Sciatic nerve (tissue), 2 donors: ENCODE measurements around the gene STAT2. TPM values are rescaled to one million over a fixed set of nuclear protein-coding genes. Genes with fewer than 3 reads are reported as not detected.
A peak's percentile ranks its signal among the peaks of the same experiment; 100 is the strongest.
"Not testable (repeated sequence)": the region's sequence is repeated elsewhere in the genome, so short reads cannot be mapped to it uniquely, and the experiment has no call there.

ENCODE experiments used
- ATAC-seq: fragments of 200-7000 bp; cut with Tn5 transposase; one replicate; pipeline ENCODE4 v1.9.1; 2020; ENCODE audit warnings: mild to moderate bottlenecking, moderate library complexity
- DNase-seq: peaks from one replicate; pipeline ENCODE4 v3.0.0-alpha.2; 2020; ENCODE audit warnings: low spot score
- intact Hi-C: fragments of 100-400 bp; cut with DNase I; formaldehyde crosslinking; loops from one replicate; pipeline ENCODE4 v1.14.2; 2022
- total RNA-seq: library from RNA; stranded (reverse); fragmentation: NEBNext Ultra II Directional; extraction: Animal tissue kit (Norgen Biotek cat#: 25700); gene quantifications from one replicate; pipeline ENCODE4 v1.2.1, GENCODE V29; 2021
- donor health status: DM: no; HTN: no; CAD: no.
- donor health status: DM: no; HTN: no; CAD: no.

The STAT2 gene
- total RNA-seq, 1 donor from 2014 or later = 195 TPM

DNA sequence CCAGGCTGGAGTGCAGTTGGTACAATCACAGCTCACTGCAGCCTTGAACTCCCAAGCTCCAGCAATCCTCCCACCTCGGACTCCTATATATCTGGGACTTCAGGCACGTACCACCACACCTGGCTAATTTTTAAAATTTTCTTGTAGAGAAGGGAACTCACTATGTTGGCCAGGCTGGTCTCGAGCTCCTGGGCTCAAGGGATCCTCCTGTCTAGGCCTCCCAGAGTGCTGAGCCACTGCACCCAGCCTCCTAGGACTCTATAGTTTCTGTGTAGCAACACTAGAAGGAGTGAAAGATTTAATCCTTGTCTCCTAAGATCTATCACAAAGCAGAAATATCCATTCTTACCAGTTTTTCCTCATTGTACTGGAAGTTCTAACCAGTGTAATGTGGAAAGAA, 7.0 kb upstream of the STAT2 start:
- intact Hi-C loops = no loop called here
- no peak for DNase-seq
- ATAC-seq = no peak

DNA sequence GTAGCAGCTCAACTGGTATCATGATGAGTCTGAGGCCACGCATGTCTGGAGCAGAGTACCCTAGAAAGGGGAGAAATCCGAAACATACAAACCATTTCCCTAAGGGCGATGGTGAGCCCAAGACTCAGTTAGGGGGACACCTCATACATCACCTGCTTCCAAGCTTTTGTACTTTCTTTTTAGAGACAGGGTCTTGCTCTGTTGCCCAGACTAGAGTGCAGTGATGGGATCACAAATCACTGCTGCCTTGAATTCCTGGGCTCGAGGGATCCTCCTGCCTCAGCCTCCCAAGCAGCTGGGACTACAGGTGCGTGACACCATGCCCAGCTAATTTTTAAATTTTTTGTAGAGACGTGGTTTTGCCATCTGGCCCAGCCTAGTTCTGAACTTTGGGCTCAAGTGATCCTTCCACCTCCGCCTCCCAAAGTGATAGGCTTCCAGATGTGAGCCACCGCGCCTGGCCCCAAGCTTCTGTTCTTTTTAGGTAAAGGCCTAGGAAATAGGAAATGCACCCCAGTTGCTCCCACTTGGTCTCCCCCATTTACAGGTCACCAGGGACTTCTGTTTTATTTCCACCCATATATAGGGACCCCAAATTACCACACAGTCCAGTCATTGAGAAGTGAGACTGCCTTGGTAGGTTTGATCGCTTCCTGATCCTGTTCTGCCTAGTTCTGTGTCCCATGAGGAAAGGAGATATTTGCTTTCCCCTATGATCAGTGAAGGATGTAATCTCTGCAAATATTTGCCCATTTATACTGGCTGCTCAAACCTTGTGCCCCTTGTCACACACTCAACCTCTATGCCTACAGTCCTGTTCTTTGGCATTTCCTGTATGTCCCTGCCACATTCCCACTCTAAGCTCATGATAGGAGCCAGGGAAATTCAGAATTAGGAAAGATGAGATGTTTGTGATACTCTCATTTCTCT, 2.5 kb upstream of the STAT2 start, which contains the start of gene APOF:
TSS of gene APOF (minus strand) at position 728 of the 930 bp plus-strand sequence. CDS start at position 616, 112 bp downstream.
- ATAC-seq (no peak), DNase-seq (no peak)
- intact Hi-C loops = no loop called here

DNA sequence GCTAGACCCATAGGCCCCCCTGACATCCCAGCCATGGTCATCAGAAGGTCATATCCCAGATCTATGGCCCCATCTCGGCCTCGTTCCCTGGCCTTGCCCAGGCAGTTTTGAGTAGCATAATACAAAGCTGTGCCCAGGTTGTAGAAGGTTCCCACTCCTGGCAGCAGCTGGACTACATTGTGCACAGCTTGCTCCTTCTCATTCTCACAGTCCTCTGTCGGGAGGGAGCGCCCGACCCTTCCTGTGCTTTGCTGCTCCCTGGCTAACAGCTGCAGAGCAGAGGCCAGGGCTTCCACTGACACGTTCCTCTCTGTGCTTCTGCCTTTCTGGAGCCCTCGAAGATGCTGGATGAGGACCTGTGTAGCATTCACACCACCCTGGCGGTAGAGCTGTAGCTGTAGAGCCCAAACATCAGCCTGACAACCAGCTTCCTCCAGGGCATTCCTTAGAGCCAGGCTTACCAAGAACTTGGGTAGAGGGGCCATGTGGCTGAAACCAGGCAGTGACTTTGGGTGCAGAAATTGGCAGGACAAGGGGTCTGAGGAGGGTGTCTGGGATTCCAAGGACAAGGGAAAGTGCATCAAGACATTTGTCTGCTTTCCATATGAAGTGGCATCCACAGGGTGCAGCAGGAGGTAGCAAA, 1.7 kb upstream of the STAT2 start:
- DNase-seq (no peak), ATAC-seq (no peak)
- intact Hi-C loops = no loop called here

DNA sequence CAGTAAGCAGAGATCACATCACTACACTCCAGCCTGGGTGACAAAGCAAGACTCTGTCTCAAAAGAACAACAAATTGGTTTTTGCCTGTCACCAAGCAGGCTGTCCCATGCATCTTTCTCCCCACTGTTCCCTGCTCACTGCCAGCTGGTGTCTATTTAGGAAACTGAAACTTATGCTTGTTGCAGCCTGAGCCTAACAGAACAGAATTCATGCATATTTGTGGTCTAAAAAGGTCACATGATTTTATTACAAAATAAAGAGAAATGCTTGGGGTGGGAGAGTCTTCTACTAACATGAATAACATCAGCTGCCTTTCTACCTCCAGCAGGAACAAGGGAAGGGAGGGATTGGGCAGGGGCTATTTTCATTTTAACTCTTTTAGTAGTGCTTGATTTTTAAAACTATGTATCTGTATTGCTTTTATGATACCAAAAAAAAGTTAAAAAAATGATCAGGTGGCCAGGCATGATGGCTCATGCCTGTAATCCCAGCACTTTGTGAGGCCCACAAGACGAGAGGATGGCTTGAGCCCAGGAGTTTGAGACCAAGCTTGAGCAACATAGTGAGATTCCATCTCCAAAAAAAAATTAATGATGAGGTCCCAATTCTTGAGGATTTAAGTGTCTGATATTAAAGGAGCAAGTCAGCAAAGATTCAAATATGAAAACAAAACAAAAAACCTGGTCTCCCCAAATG, 923 bp downstream of the STAT2 start:
- ATAC-seq = peak; percentile 39
- DNase-seq = no peak
- intact Hi-C loops = loop anchor here (10.0 kb wide), 1 partner anchor 96 kb away; the partner anchor contains the start of gene MIP

DNA sequence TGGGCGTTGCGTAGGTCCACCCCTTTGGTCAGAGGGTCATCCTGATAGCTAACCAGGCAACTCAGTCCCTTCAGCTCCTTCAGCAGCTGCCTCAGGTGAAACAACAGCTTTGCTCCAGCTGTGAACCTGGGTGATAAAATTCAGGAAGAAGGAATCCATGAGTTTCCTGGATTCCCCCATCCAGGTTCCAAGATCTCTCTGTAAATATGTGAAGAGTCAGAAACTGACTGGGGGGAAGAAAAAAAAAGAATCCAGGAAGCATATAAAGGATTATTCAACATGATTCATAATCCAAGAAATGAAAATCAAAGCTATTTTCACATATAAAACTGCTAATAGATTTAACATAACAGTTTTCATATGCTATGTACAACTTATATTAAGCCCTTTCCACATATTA, 8.6 kb downstream of the STAT2 start:
- ATAC-seq (no peak), DNase-seq (no peak)
- intact Hi-C loops = loop anchor here (10.0 kb wide), 1 partner anchor 103 kb away; the partner anchor contains the start of gene MIP

DNA sequence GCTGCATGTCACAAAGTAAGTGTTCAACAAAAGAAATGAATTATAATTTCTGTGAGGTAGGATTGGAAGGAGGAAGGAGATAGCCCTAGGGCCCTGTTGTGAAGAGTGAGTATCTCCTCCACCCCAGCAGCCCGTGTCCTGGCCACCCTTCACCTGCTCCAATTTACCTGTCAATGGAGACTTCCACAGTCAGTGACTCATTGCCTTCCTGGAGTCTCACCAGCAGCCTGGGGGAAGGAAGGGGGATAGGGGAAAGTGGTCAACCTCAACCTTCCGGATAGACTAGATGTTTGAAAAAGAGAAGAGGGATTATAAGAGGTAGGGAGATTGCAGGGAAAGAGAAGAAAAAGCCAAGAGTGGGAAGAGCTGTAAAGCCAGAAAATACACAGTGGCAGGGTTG, 9.2 kb downstream of the STAT2 start:
- intact Hi-C loops = loop anchor here (10.0 kb wide), 1 partner anchor 104 kb away; the partner anchor contains the start of gene MIP
- no peak for DNase-seq
- ATAC-seq = no peak

DNA sequence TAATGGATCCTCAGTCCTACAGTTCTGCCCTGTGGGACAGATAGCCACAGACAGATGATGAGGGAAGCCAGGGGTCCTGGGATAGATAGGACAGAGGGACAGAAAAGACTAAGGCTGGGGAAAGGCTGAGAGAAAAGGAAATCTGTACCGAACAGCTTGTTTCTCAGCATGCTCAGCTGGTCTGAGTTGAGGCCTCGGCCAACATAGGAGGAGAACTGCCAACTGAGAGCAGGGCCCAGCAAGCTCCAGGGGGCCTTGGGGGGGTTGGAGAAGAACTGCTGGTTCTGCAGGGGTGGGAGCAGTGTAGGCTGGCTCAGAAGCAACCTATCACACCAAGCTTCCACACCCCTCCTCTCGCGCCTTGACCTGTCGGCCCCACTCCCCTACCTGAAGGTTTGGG, 11.1 kb downstream of the STAT2 start:
- ATAC-seq (no peak), DNase-seq (no peak)
- intact Hi-C loops = no loop called here

DNA sequence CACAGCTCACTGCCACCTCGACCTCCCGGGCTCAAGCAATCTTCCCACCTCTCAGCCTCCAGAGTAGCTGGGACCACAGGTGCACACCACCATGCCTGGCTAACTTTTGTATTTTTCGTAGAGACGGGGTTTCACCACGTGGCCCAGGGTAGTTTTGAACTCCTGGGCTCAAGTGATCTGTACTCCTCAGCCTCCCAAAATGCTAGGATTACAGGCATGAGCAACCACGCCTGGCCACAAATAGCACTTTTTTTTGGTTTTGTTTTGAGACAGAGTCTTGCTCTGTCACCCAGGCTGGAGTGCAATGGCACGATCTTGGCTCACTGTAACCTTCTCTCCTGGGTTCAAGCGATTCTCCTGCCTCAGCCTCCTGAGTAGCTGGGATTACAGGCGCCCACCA, 12.7 kb downstream of the STAT2 start:
- DNase-seq, intact Hi-C loops, ATAC-seq: not testable (repeated sequence)

DNA sequence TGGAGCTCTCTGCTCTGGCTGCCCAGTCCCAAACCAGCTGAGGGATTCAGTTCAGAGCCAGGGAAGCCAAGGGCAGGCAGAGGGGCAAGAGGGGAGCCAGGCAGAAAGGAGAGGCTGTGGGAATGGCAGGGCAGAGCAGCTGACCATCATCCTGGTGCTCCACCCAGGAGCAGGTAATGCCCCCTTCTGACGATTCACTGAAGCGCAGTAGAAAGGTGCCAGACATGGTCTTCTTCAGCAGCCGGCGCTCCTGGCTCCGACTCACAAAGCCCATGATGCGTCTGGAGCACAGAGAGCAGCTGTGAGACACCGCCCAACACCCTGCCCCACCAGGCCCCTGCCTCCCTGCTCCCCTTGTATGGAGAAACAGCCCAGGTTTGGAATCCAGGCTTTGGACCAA, 13.2 kb downstream of the STAT2 start:
- no peak for DNase-seq
- intact Hi-C loops = no loop called here

DNA sequence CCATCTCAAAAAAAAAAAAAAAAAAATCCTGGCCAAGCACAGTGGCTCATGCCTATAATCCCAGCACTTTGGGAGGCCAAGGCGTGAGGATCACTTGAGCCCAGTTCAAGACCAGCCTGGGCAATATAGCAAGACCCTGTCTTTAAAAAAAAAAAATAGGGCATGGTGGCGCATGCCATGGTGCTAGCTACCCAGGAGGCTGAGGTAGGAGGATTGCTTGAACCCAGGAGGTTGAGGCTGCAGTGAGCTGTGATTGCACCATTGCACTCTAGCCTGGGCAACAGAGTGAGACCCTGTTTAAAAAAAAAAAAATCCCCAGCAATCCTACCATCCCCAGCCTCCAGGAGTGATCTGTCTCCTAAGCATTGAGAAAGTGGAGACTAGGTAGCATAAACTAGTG, 17.6 kb downstream of the STAT2 start:
- ATAC-seq = not testable (repeated sequence)

More for the DNA sequence above, 13.2 kb downstream of the STAT2 start:
- ATAC-seq = no peak

DNA sequence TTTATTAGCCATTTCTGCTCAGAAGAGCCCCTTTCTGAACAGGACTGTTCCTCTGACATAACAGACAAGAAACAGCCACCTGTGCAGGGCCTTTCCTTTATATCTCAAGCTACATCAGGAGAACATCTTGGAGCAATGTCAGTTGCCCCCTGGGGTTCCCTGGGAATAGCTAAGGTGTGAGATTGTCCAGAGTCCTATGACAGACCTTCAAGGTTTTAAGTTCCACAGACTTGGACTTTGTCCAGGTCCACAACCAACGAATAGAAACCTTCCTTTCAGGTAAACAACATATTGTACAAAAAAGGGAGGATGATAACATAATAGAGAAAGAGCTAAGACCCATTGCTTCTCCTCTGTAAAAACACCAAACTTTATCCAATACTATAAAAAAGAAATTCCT, 18.3 kb downstream of the STAT2 start:
- DNase-seq = no peak
- intact Hi-C loops = no loop called here
- ATAC-seq = no peak

More for the DNA sequence above, 17.6 kb downstream of the STAT2 start:
- intact Hi-C loops, DNase-seq: not testable (repeated sequence)

DNA sequence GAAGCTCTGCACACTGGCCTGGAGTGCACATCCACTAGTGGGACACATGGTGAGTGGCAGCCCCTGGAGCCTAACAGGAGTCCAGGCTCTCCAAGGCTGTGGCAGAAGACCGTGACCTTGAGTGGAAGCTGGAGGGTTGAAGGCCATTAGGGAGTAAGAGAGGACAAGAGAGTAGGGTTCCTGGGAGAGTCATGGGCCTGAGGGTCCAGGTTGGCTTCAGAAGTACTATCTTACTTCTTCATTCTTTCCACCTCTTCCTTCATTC, 20.8 kb downstream of the STAT2 start:
- DNase-seq (no peak), ATAC-seq (no peak)
- intact Hi-C loops = no loop called here

DNA sequence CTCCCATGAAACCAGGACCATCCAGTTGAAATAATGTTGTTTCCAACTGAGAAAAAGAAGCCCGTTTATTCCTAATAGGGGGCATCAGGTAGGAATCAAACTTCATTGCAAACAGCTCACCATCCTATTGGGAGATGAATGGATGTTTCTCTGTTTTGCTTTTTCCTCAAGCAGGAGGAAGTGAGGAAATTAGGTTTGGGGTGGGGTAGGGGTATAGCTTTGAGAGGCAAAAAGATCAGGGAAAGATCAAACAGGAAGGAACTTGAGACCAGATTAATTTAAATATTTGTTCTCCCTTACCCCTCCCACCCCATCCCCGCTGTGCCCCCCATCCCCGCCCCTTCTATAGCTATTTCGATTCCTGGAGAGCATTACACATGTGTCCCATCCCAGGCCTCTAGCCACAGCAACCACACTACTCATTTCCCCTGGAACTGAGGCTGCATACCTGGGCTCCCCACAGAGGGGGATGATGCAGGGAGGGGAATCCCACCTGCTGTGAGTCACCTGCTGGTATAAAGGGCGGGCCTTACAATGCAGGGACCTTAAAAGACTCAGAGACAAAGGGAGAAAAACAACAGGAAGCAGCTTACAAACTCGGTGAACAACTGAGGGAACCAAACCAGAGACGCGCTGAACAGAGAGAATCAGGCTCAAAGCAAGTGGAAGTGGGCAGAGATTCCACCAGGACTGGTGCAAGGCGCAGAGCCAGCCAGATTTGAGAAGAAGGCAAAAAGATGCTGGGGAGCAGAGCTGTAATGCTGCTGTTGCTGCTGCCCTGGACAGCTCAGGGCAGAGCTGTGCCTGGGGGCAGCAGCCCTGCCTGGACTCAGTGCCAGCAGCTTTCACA, 21.4 kb downstream of the STAT2 start, which contains the start of gene IL23A:
TSS of gene IL23A (plus strand) at position 577 of the 850 bp plus-strand sequence. CDS start at position 738, 161 bp downstream.
- intact Hi-C loops = no loop called here
- DNase-seq = no peak
- ATAC-seq = no peak

DNA sequence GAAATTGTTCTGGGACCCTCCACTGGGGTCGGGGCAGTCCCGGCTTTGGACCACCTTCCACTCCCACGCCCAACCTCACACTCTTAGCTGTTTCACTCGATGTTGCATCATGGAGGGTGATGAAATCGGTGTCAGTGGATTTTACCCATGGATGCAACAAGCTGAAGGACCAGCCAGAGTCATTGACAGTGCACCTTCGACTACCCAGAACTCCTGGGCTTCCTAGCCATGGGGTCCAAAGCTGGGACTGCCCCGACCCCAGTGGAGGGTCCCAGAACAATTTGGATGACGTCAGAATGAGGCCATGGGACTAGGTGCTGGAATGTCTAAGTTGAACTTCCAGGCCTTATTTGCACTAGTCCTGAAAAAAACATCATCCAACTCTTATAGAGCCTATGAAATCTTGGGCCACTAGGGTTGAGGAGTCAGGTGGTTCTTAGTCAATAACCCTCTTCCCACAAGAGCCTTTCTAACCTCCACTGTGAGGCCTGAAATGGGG, 22.1 kb downstream of the STAT2 start:
- no peak for DNase-seq
- ATAC-seq = no peak
- intact Hi-C loops = no loop called here

DNA sequence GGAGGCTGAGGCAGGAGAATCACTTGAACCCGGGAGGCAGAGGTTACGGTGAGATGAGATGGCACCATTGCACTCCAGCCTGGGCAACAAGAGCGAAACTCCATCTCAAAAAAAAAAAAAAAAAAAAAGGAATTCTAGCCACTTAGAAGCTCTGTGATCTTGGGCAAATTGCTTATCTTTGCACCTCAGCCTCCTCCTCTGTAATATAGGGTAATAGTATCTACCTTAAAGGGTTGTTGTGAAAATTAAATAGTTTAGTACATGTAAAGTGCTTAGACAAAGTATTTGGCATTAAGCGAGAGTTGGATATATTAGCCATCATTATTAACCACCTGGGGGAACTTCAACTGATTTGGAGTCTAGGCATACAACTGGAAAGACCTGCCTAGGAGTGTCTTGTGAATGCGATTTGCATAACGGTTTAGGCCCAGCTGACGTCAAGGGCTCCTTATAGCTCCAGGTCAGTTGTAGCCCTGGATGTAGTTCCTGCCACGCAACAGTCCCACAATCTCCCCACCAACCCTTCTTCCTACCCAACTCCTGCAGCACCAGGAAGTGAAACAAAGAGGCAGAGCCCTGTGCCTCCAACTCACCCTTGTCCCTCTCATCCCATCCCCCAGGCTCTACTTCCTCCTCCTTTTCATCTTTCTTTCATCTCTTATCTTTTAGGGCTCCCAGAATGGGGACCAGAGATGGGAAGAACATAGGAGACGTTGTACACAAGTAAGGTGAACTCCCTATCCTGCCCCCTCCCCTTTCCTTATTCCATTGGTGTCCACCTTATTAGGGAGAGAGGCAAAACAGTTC, 23.3 kb downstream of the STAT2 start:
- DNase-seq = no peak
- intact Hi-C loops = no loop called here
- ATAC-seq = no peak

DNA sequence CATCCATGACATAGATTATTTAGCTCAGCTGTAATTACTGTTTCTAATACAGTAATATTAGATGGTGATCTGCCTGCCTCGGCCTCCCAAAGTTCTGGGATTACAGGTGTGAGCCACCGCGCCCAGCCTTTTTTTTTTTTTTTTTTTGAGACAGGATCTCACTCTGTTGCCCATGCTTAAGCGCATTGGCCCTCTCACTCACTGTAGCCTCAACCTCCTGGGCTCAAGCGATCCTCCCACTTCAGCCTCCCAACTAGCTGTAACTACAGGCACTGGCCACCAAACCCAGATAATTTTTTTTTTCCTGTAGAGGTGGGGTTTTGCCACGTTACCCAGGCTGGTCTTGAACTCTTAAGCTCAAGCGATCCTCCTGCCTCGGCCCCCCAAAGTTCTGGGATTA, 24.4 kb downstream of the STAT2 start:
- ATAC-seq, intact Hi-C loops, DNase-seq: not testable (repeated sequence)

DNA sequence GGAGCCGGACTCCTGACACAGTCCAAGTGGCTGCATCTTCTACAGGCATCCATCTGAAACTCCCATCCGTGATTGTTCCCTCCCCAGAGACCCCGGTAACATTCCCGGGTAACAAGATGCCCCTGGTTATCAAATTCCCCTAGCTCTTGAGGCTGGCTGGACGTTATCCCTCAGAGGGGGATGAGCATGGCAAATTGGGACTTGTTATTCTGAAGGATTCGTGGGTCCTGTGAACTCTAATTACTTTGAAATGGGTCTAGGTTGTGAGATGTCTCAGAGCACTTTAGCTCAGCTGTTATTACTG, 25.5 kb downstream of the STAT2 start:
- intact Hi-C loops = no loop called here
- DNase-seq = no peak
- no peak for ATAC-seq
